Ureter (tissue), 1 donor: ENCODE data around the gene MEIS3. TPM values are rescaled to one million over a fixed set of nuclear protein-coding genes. Genes with fewer than 3 reads are reported as not detected.

ENCODE experiments used
- DNase-seq: peaks from one replicate; pipeline ENCODE4 v3.0.0-alpha.2; 2020; ENCODE audit warnings: low spot score
- total RNA-seq: library from RNA; stranded (reverse); gene quantifications from one replicate; pipeline ENCODE4 v1.2.4, GENCODE V29; 2023
- donor health status: DM: yes; HTN: yes; CAD: no.

Gene MEIS3
- 20.0 TPM for total RNA-seq

- no peak for DNase-seq
Observed at GRCh38 chr19:47419030-47419783, at the start of gene MEIS3. TSS of gene MEIS3 (minus strand) at chr19:47419527. CDS start at chr19:47419081, 446 bp downstream.

DNA sequence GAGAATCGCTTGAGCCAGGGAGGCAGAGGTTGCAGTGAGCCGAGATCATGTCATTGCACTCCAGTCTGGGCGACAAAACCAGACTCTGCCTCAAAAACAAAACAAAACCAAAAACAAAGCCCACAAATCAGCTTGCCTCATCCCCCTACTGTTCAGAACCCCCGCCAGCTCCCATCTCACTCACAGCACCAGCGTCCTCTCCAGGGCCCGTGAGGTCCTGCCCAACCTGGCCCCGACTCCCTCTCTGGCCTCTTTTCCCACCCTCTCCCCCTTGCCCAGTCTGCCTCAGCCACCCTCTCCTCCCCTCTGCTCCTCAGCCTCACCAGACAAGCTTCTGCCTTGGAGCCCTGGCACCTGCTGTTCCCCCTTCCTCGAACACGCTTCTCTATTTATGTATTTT is 48.6 kb upstream of the MEIS3 start:
- DNase-seq, result no peak

- DNase-seq, result no peak
Observed at GRCh38 chr19:47465957-47466356, 46.6 kb upstream of the MEIS3 start.

- DNase-seq, result no peak
Observed at GRCh38 chr19:47464675-47465419, 45.5 kb upstream of the MEIS3 start.

- DNase-seq, result no peak
Observed at GRCh38 chr19:47461876-47462275, 42.5 kb upstream of the MEIS3 start.

GRCh38 chr19:47459477-47459876 is 40.1 kb upstream of the MEIS3 start:
- DNase-seq, result no peak

- no peak for DNase-seq
Observed at GRCh38 chr19:47458672-47459071, 39.3 kb upstream of the MEIS3 start.

DNA sequence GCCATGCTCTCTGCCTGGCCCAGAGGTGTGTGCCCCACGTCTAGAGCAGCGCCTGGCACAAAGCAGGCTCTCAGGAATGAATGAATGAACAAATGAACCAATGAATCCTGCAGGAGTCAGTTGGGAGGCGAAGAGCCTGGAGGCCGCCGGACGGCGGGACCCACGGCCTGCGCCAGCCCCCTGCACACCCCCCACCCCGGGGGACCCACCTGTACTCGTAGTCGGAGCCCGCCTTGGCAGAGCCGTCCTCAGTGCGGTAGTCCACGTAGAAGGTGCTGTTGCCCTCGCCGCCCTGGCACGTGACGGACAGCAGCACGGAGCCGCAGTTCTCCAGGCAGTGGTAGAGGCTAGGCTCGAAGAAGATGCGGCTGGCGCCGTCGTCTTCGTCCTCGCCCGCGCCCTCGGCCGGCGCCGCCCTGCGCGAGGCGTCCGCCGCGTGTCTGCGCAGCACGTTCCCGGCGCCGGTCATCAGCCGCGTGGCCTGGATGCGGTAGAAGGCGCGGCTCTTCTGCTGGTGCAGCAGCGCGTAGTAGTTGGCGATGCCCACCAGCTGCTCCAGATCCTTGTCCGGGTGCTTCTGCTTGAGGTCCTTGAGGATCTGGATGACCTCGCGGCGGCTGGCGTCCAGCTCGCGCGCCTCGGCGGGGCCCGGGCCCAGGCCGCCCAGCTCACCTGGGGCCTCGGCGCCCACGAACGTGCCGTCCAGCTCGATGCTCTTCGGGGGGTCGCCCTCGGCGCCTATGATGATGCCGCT is 37.6 kb upstream of the MEIS3 start:
- no peak for DNase-seq

- DNase-seq, result no peak
Observed at GRCh38 chr19:47450478-47450877, 31.2 kb upstream of the MEIS3 start.

DNA sequence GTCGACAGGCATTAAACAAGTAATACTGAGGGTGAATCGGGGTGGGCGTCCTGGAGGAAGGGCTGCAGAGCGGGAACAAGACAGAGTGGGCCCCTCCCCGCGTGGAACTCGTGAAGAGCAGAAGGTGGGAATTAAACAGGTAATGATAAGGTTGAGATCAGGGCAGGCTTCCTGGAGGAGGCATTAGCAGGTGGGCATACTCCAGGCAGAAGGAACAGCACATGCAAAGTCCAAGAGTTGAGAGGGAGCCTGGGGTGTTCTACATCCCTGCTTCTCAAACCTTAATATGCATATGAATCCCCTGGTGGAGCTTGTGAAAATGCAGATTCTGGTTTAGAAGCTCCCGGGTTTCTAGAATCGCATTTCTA is 29.0 kb upstream of the MEIS3 start:
- no peak for DNase-seq

GRCh38 chr19:47447470-47448359 is 28.4 kb upstream of the MEIS3 start:
- peak; percentile 74 for DNase-seq

- DNase-seq, result peak; percentile 88
Observed at GRCh38 chr19:47446534-47447469, 27.5 kb upstream of the MEIS3 start.

GRCh38 chr19:47445937-47446402 is 26.6 kb upstream of the MEIS3 start:
- peak; percentile 73 for DNase-seq

DNA sequence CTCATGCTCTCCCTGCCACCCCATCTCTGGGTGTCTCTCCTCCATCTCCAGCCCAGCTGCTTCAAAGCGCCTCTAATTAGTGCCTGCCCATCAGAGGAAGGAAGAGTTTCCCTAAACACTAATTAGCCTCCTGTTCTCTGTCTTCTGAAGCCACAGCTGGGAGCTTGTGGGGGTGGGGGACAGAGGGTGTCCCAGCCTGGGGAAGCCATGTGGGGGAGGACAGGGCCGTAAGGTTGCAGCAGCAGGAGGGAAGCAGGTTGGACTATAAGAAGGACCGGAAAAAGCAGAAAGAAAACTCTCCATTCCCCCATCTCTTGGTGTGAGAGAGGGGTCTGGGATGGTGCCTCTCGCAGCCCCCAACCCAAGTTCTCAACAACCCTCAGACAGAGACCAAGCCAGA is 26.2 kb upstream of the MEIS3 start:
- no peak for DNase-seq

DNA sequence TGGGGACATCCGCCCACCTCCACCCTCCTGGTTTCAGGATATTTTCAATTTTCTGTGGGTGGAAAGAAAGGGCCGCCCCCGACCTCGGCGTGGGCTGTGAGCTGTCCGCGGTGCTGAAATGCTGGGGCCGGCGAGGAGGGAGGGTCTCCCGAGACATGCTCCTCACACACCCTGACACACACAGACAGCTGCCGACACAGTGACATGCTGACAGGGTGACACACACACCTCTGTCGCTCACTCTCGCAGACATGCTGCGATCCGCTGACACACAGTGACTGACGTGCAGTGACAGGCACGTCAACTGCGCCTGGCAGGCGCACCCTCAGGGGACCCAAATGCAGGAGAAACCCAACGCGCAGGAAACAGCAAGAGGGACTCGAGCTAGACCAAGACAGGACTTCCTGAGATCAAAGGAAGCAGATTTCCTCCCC is 25.1 kb upstream of the MEIS3 start:
- DNase-seq, result no peak

DNA sequence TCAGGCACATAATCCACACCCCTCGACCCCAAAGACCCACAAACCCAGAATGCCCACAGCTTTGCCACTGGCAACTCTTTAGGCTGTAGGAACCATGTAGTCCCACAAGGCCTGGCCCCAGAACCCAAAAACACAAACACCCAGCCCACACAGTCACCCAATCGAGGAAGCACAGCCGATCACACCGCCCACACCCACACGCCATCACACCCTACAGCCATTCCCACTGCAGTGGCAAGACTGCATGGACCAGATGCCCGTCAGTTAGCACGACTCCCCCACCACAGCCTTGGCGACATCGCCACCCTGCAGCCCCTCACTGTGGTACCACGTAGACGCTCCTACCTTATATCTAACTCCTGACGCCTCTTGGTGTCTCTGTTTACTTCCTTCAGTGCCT is 24.0 kb upstream of the MEIS3 start:
- no peak for DNase-seq

- no peak for DNase-seq
Observed at GRCh38 chr19:47438793-47439220, 19.5 kb upstream of the MEIS3 start.

GRCh38 chr19:47437500-47437899 is 18.2 kb upstream of the MEIS3 start:
- DNase-seq, result no peak

DNA sequence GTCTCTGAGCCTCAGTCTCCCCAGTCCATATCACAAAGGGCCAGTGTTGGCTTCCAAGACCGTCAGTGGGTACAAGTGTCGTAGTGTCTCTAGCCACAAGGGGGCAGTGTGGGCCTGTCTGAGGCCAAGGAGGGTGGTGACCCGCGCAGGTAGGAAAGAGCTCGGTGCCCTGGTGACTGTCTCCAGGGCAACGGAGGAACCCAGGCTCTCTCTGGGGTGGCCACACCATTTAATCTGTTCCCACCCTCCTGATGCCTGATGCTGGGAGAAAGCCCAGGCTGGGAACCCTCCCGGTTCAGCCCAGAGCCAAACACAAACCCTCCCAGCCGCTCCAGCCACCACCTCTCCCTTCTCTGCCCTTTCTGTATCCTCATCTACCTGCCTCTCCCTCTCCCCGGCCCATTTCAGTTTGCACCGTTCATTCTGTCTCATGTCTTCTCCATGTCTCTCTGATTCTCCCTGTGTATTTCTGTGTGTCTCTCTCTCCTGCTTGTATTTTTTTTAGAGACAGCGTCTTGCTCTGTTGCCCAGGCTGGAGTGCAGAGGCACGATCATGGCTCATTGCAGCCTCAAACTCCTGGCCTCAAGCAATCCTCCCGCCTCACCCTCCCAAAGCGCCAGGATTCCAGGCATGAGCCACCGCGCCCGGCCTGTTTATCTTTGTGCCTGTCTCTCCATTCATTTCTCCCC is 17.5 kb upstream of the MEIS3 start:
- DNase-seq, result peak; percentile 79
